GM21360 (cell line): ENCODE results near the gene ABCA13.

Source experiments
- ATAC-seq: cut with Tn5 transposase; IDR thresholded peaks from one replicate; pipeline ENCODE4 v1.9.1; 2021; ENCODE audit warnings: mild to moderate bottlenecking, moderate library complexity; ENCODE audit not compliant: unreplicated experiment

The ABCA13 gene

GRCh38 chr7:48355346-48355745 lies 184.1 kb downstream of the ABCA13 start:
- no peak for ATAC-seq

- ATAC-seq, result no peak
Measured at GRCh38 chr7:48360574-48360973, 189.3 kb downstream of the ABCA13 start.

GRCh38 chr7:48363174-48363573 lies 191.9 kb downstream of the ABCA13 start:
- no peak for ATAC-seq

- no peak for ATAC-seq
Measured at GRCh38 chr7:48365010-48365409, 193.8 kb downstream of the ABCA13 start.

GRCh38 chr7:48366096-48366495 lies 194.8 kb downstream of the ABCA13 start:
- no peak for ATAC-seq

GRCh38 chr7:48376263-48376662 lies 205.0 kb downstream of the ABCA13 start:
- no peak for ATAC-seq

GRCh38 chr7:48380921-48381320 lies 209.7 kb downstream of the ABCA13 start:
- no peak for ATAC-seq

- ATAC-seq, result no peak
Measured at GRCh38 chr7:48381571-48381970, 210.3 kb downstream of the ABCA13 start.

- no peak for ATAC-seq
Measured at GRCh38 chr7:48384180-48384752, 213.0 kb downstream of the ABCA13 start.

- no peak for ATAC-seq
Measured at GRCh38 chr7:48387932-48388331, 216.7 kb downstream of the ABCA13 start.

GRCh38 chr7:48388911-48389310 lies 217.7 kb downstream of the ABCA13 start:
- no peak for ATAC-seq

- ATAC-seq, result no peak
Measured at GRCh38 chr7:48389977-48390376, 218.7 kb downstream of the ABCA13 start.

GRCh38 chr7:48390388-48391327 lies 219.4 kb downstream of the ABCA13 start:
- ATAC-seq, result no peak

- no peak for ATAC-seq
Measured at GRCh38 chr7:48398191-48398590, 226.9 kb downstream of the ABCA13 start.

GRCh38 chr7:48402721-48403120 lies 231.5 kb downstream of the ABCA13 start:
- no peak for ATAC-seq

GRCh38 chr7:48408731-48409130 lies 237.5 kb downstream of the ABCA13 start:
- ATAC-seq, result no peak

- no peak for ATAC-seq
Measured at GRCh38 chr7:48411619-48412018, 240.4 kb downstream of the ABCA13 start.

- no peak for ATAC-seq
Measured at GRCh38 chr7:48414011-48414732, 242.9 kb downstream of the ABCA13 start.

GRCh38 chr7:48416327-48416908 lies 245.2 kb downstream of the ABCA13 start:
- ATAC-seq, result no peak

- no peak for ATAC-seq
Measured at GRCh38 chr7:48419401-48419800, 248.1 kb downstream of the ABCA13 start.

- no peak for ATAC-seq
Measured at GRCh38 chr7:48420206-48420605, 248.9 kb downstream of the ABCA13 start.
